Measurements from ENCODE around the gene MR1.

Gene MR1

GRCh38 chr1:181021811-181022434 is 11.9 kb upstream of the MR1 start:
- Histone ChIP-seq H3K36me3 (no peaks in the 10 kb centered on the region), H3K27ac (peak overlapping the region; percentile 76), H3K27me3 (ENCODE audit: insufficient read depth, low read depth, severe bottlenecking) (no peaks in the 10 kb centered on the region), H3K9me3 (ENCODE audit: severe bottlenecking) (no peaks in the 10 kb centered on the region), H3K4me3 (ENCODE audit: low read depth, low read length) (peak overlapping the region; percentile 52)
- TF ChIP-seq CTCF (IDR thresholded peaks at IDR 0.05; ENCODE audit: low read depth, low read length), result no peak
- peak; percentile 25 for DNase-seq

GRCh38 chr1:181023265-181024057 is 10.3 kb upstream of the MR1 start:
- peak overlapping the region; percentile 25; the same call in 1 of the 2 replicates for H3K27ac ChIP-seq

GRCh38 chr1:181028196-181028595 is 5.6 kb upstream of the MR1 start:
- no peak overlapping the region for H3K4me3 ChIP-seq (ENCODE audit: low read depth, low read length)
- no peaks in the 10 kb centered on the region for H3K36me3 ChIP-seq
- DNase-seq, result no peak
- no peaks in the 10 kb centered on the region for H3K9me3 ChIP-seq (ENCODE audit: severe bottlenecking)
- H3K27me3 ChIP-seq (ENCODE audit: insufficient read depth, low read depth, severe bottlenecking), result no peaks in the 10 kb centered on the region
- no peak for TF ChIP-seq CTCF (IDR thresholded peaks at IDR 0.05; ENCODE audit: low read depth, low read length)
- no peak overlapping the region for H3K27ac ChIP-seq

More at GRCh38 chr1:181023265-181024057, 10.3 kb upstream of the MR1 start:
- no peaks in the 10 kb centered on the region for H3K9me3 ChIP-seq (ENCODE audit: severe bottlenecking)
- TF ChIP-seq CTCF (IDR thresholded peaks at IDR 0.05; ENCODE audit: low read depth, low read length), result no peak
- peak overlapping the region; percentile 52 for H3K4me3 ChIP-seq (ENCODE audit: low read depth, low read length)
- no peaks in the 10 kb centered on the region for H3K27me3 ChIP-seq (ENCODE audit: insufficient read depth, low read depth, severe bottlenecking)
- H3K36me3 ChIP-seq, result no peaks in the 10 kb centered on the region
- DNase-seq, result no peak

- no peaks in the 10 kb centered on the region for H3K36me3 ChIP-seq
- H3K27ac ChIP-seq, result no peak overlapping the region
- DNase-seq, result no peak
- TF ChIP-seq CTCF (IDR thresholded peaks at IDR 0.05; ENCODE audit: low read depth, low read length), result no peak
- no peaks in the 10 kb centered on the region for H3K27me3 ChIP-seq (ENCODE audit: insufficient read depth, low read depth, severe bottlenecking)
- no peak overlapping the region for H3K4me3 ChIP-seq (ENCODE audit: low read depth, low read length)
- H3K9me3 ChIP-seq (ENCODE audit: severe bottlenecking), result no peaks in the 10 kb centered on the region
Measured at GRCh38 chr1:181028615-181029014, 5.2 kb upstream of the MR1 start.

- no peak for DNase-seq
- H3K27ac ChIP-seq, result peak overlapping the region; percentile 63
- H3K4me3 ChIP-seq (ENCODE audit: low read depth, low read length), result no peak overlapping the region
- no peaks in the 10 kb centered on the region for H3K9me3 ChIP-seq (ENCODE audit: severe bottlenecking)
- H3K27me3 ChIP-seq (ENCODE audit: insufficient read depth, low read depth, severe bottlenecking), result no peaks in the 10 kb centered on the region
- TF ChIP-seq CTCF (IDR thresholded peaks at IDR 0.05; ENCODE audit: low read depth, low read length), result no peak
- H3K36me3 ChIP-seq, result no peaks in the 10 kb centered on the region
Measured at GRCh38 chr1:181032535-181032934, 1.2 kb upstream of the MR1 start.

Measured in WERI-Rb-1 (cell line).